A673 (cell line): Measurements from ENCODE around the gene SAMD11. TPM values are rescaled to one million over a fixed set of nuclear protein-coding genes. Genes with fewer than 3 reads are reported as not detected.

ENCODE experiments used
- BruUV-seq: library from RNA; stranded (reverse); fragments of 400-500 nt; replicated peaks from 2 replicates; lab custom pipeline; 2021; lab: Mats Ljungman, UMichigan
- CTCF ChIA-PET: fragments of 300-600 bp; sonication (Branson Sonifier 250); formaldehyde crosslinking; loops from one replicate; lab custom pipeline; 2022; ENCODE audit warnings: antibody characterized with exemption; lab: Charles Lee
- POLR2A ChIA-PET: fragments of 300-600 bp; sonication (Branson Sonifier 250); formaldehyde crosslinking; loops from one replicate; lab custom pipeline; 2022; ENCODE audit warnings: antibody characterized with exemption; ENCODE audit not compliant: low non-redundant PET; lab: Charles Lee
- DNase-seq: peaks from one replicate; pipeline ENCODE4 v3.0.0-alpha.2; 2015; ENCODE audit warnings: low spot score
- H3K27ac ChIP-seq: fragments of 200-600 bp; sonication (generic); 2 replicates; pipeline ENCODE4 v1.5.1; 2016; ENCODE audit warnings: mixed run types, low read depth, mild to moderate bottlenecking, mixed read lengths, antibody characterized with exemption, low read length; ENCODE audit not compliant: poor library complexity, severe bottlenecking
- H3K27me3 ChIP-seq: fragments of 200-600 bp; sonication (generic); replicated peaks from 2 replicates; pipeline ENCODE4 v1.6.1; 2017; ENCODE audit warnings: mixed run types, low read depth, mild to moderate bottlenecking, mixed read lengths, antibody characterized with exemption, low read length; ENCODE audit not compliant: insufficient read depth, poor library complexity
- H3K36me3 ChIP-seq: fragments of 200-600 bp; sonication (generic); 2 replicates; pipeline ENCODE4 v1.6.1; 2016; ENCODE audit warnings: mixed run types, mild to moderate bottlenecking, mixed read lengths, antibody characterized with exemption, low read length; ENCODE audit not compliant: insufficient read depth, poor library complexity, severe bottlenecking
- H3K4me1 ChIP-seq: fragments of 200-600 bp; sonication (generic); 2 replicates; pipeline ENCODE4 v1.6.1; 2017; ENCODE audit warnings: mixed run types, mild to moderate bottlenecking, mixed read lengths, antibody characterized with exemption, low read length; ENCODE audit not compliant: insufficient read depth, poor library complexity, severe bottlenecking
- H3K4me3 ChIP-seq: fragments of 200-600 bp; sonication (generic); 2 replicates; pipeline ENCODE4 v1.5.1; 2016; ENCODE audit warnings: low read depth, mixed run types, mild to moderate bottlenecking, mixed read lengths, low read length; ENCODE audit not compliant: poor library complexity, severe bottlenecking
- H3K9me3 ChIP-seq: fragments of 200-600 bp; sonication (generic); 2 replicates; pipeline ENCODE4 v1.6.1; 2016; ENCODE audit warnings: mixed run types, low read depth, mild to moderate bottlenecking, mixed read lengths, antibody characterized with exemption, low read length; ENCODE audit not compliant: poor library complexity, severe bottlenecking
- CTCF ChIP-seq: fragments of 300-800, 200-600 bp; sonication (generic); conservative IDR thresholded peaks from 2 replicates; pipeline ENCODE4 v1.5.1; 2017; ENCODE audit warnings: low read depth, mild to moderate bottlenecking, antibody characterized with exemption, low read length, moderate library complexity, mixed read lengths
- EZH2 ChIP-seq: fragments of 200-600 bp; sonication (generic); IDR thresholded peaks from 2 replicates; pipeline ENCODE4 v1.6.1; 2017; ENCODE audit warnings: borderline replicate concordance, low read depth, mild to moderate bottlenecking, mixed read lengths, antibody characterized with exemption, low read length; ENCODE audit not compliant: poor library complexity, severe bottlenecking
- intact Hi-C: fragments of 100-400 bp; cut with micrococcal nuclease; formaldehyde crosslinking; loops from one replicate; pipeline ENCODE4 v1.10.0; 2022; ENCODE audit not compliant: unreplicated experiment
- total RNA-seq: library from RNA; stranded (reverse); gene quantifications from 2 replicates; pipeline ENCODE4 v1.2.3, GENCODE V29; 2021

Gene SAMD11
- total RNA-seq, 1 experiment from 2014 or later: 28.4 TPM

- POLR2A ChIA-PET: no interaction called here
- CTCF ChIA-PET: no interaction called here
- H3K9me3 ChIP-seq: no peaks in the 10 kb centered on the region
- BruUV-seq: no TSS peak
- H3K36me3 ChIP-seq: no peaks in the 10 kb centered on the region
- no peak for DNase-seq
- no peak overlapping the region for H3K4me3 ChIP-seq
- peaks cover 16% of the 10 kb centered on the region for H3K4me1 ChIP-seq
- H3K27ac ChIP-seq: no peak overlapping the region
- TF ChIP-seq EZH2 (no peak), CTCF (no peak)
- H3K27me3 ChIP-seq: no peaks in the 10 kb centered on the region
- intact Hi-C loops: no loop called here
Observed at GRCh38 chr1:901108-901859, 22.4 kb upstream of the SAMD11 start.

- DNase-seq: no peak
- no peaks in the 10 kb centered on the region for H3K9me3 ChIP-seq
- H3K36me3 ChIP-seq: no peaks in the 10 kb centered on the region
- H3K27me3 ChIP-seq: no peaks in the 10 kb centered on the region
- H3K4me3 ChIP-seq: no peak overlapping the region
- CTCF ChIA-PET: no interaction called here
- POLR2A ChIA-PET: no interaction called here
- TF ChIP-seq EZH2 (no peak), CTCF (no peak)
- H3K4me1 ChIP-seq: peaks cover 20% of the 10 kb centered on the region
- no peak overlapping the region for H3K27ac ChIP-seq
- intact Hi-C loops: no loop called here
- no TSS peak for BruUV-seq
Observed at GRCh38 chr1:902802-903201, 20.9 kb upstream of the SAMD11 start.

GRCh38 chr1:903305-903704 lies 20.4 kb upstream of the SAMD11 start:
- TF ChIP-seq CTCF: no peak
- TF ChIP-seq EZH2: no peak
- no peaks in the 10 kb centered on the region for H3K36me3 ChIP-seq
- DNase-seq: no peak
- ChIA-PET CTCF (no interaction called here), POLR2A (no interaction called here)
- H3K9me3 ChIP-seq: no peaks in the 10 kb centered on the region
- H3K27me3 ChIP-seq: no peaks in the 10 kb centered on the region
- H3K27ac ChIP-seq: no peak overlapping the region
- BruUV-seq: no TSS peak
- peaks cover 20% of the 10 kb centered on the region for H3K4me1 ChIP-seq
- intact Hi-C loops: no loop called here
- H3K4me3 ChIP-seq: no peak overlapping the region
